GM23338 (cell line): ENCODE results near the gene N4BP2L1.

ENCODE experiments used
- CTCF ChIP-seq, 2 experiments: fragments of 200-600 bp in 1 of 2; sonication (generic) in 1 of 2; conservative IDR thresholded peaks; 2 replicates each; pipeline versions ENCODE4 v1.5.1 to v1.6.1; 2016 to 2017; ENCODE audit warnings: antibody characterized with exemption in 2 of 2, low read depth in 2 of 2, mild to moderate bottlenecking in 2 of 2, moderate library complexity in 1 of 2
- EZH2 ChIP-seq: fragments of 200-600 bp; sonication (generic); IDR thresholded peaks from one replicate; pipeline ENCODE4 v1.8.0; 2017; ENCODE audit warnings: antibody characterized with exemption, mild to moderate bottlenecking, low read depth; ENCODE audit not compliant: unreplicated experiment
- JUNB ChIP-seq: IDR thresholded peaks from one replicate; pipeline ENCODE4 v1.6.1; 2016; ENCODE audit warnings: antibody characterized with exemption; ENCODE audit not compliant: unreplicated experiment
- POLR2AphosphoS5 ChIP-seq: IDR thresholded peaks from 2 replicates; pipeline ENCODE4 v1.6.1; 2016; ENCODE audit warnings: antibody characterized with exemption, low read depth

GRCh38 chr13:32468502-32469142, 40.7 kb upstream of the N4BP2L1 start:
- TF ChIP-seq POLR2AphosphoS5 (no peak), CTCF (conservative IDR thresholded peaks at IDR 0.05; ENCODE audit: low read depth in 2 of 2) (no peak), JUNB (no peak), EZH2 (no peak)
